Umbilical cord (tissue), 2 donors: ENCODE measurements around the gene ANKRD12. TPM values are rescaled to one million over a fixed set of nuclear protein-coding genes. Genes with fewer than 3 reads are reported as not detected.

Experiments used
- DNase-seq: peaks from one replicate; pipeline ENCODE4 v3.0.0-alpha.2; 2015; ENCODE audit warnings: low spot score
- total RNA-seq: library from RNA; depleted of rRNA; stranded (reverse); fragments of >200 nt; gene quantifications from one replicate; pipeline ENCODE4 v1.2.3, GENCODE V29; 2014; ENCODE audit warnings: low replicate concordance; ENCODE audit not compliant: insufficient read depth

The ANKRD12 gene
- total RNA-seq, 1 donor from 2014 or later: 39.5 TPM

DNA sequence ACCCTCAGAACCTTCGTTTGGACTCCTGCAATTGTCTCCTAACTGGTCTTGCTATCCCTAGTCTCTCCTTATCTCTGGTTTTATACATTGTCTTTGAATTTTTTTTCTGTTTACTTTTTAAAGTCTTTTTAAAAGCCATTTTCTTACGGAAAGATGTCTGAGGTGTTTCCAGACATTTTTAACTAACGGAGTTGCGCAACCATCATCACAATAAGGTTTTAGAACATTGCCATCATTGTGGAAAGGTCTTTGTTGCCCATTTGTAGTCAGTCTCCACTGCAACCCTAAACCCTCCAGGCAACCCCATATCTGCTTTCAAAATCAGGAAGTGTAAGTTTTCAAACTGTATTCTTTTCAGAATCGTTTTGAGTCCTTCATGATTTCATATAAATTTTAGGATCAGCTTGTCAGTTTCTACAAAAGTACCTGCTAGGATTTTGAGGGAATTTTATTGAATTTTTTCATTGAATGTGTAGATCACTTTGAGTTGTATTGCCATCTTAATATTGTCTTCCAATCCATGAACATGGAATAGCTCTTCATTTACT lies 46.3 kb downstream of the ANKRD12 start:
- DNase-seq: no peak

DNA sequence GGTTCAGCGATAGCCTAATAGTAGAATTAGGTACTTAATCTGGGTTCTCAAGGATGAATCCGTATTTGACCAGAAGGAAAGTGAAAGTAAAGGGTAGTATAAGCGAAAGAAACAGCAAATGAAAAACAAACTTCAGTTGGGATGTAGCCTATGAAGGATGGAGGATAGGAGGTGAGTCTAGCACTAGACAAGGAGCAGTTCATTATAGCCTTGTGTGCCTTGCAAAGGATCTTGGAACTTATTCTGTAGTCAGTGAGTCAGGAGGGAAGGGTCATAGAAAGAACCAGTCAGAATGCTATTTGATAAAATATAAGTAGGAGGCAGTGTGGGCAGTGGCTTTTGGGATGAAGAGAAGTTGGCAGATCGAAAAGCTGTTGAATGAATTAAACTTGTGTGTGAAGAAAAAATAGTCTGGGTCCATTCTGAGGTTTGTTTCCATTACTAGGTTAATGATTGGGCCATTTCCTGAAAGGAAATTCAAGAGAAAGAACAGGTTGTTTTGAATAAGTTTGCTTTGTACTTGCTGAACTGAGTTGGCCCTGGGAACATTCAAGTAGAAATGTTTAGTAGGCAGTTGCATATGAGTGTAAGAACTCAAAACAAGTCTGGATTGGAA lies 48.5 kb downstream of the ANKRD12 start:
- peak; percentile 25 for DNase-seq

DNA sequence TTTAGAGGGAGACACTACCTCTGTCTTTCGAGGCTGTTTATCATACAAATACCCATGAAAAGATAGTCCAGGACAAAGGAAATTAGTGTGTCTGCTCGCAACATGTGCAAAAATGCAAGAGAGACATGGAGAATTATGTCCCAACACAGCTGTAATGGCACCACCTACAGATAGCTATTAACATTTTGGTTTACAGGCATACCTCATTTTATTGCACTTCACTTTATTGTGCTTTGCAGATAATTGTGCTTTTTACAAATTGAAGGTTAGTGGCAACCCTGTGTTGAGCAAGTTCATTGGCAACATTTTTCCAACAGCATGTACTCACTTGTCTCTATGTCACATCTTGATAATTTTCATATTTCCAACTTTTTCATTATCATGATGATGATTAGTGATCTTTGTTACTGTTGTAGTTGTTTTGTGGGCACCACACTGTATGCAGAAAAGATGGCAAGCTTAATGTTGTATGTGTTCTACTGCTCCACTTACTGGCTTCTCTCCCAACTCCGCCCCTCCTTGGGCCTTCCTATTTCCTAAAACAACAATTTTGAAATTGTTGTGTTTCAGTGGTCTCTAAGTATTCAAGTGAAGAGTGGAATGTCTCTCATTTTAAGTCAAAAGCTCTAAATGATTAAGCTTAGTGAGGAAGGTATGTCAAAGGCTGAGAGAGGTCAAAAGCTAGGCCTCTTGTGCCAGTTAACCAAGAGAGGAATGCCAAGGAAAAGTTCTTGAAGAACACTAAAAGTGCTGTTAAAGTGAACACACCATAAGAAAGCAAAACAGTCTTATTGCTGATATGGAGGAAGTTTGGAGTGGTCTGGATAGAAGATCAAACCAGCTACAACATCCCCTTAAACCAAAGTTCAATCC lies 52.0 kb downstream of the ANKRD12 start:
- no peak for DNase-seq

DNA sequence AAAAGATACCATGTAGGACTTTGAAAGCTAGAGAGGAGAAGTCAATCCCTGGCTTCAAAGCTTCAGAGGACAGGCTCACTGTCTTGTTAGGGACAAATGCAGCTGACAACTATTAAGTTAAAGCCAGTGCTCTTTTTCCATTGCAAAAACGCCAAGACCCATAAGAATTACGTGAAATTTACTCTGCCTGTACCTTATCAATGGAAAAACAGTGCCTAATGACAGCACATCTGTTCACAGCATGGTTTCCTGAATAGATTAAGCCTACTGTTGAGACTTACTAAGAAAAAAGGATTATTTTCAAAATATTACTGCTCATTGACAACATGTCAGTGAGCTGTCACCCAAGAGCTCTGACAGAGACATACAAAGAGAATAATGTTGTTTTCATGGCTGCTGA lies 52.9 kb downstream of the ANKRD12 start:
- no peak for DNase-seq

DNA sequence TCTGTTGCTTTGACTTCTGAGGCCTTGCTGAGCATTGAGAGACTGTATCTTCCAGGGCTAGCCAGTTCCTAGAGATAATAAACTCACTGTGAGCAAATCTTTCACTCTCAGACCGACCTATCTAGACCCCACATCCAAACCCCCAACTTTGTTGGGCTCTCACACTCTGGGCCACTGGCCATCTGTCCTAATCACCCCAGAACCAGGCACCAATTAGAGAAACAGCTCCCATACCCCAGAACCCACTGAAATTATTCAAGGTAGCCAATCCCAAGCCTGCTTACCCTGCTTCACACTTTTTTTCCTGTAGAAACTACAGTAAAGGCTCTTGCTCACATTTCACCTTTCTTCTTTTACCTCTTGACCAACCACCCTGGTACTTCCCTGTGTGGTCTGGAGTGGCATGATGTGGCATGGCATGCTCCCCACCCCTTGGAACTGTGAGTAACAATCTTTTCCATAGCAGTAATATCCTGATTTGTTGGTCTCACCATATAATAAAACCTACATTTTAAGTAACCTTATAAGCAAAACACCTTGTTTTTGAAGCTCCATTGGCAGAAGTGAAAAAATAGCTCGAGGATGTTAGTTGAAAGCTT lies 55.2 kb downstream of the ANKRD12 start:
- no peak for DNase-seq

DNA sequence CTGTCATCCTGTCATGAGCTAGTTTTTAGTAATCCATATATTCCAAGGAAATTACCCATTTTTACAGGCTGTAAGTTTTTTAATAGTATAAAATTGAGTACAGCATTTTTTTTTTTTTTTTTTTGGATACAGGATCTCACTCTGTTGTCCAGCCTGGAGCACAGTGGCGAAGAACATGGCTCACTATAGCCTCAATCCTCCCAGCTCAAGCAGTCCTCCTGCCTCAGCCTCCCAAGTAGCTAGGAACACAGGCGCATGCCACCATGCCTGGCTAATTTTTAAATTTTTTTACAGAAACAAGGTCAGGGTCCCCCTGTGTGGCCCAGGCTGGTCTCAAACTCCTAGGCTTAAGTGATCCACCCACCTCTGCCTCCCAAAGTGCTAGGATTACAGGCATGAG lies 56.5 kb downstream of the ANKRD12 start:
- no peak for DNase-seq

DNA sequence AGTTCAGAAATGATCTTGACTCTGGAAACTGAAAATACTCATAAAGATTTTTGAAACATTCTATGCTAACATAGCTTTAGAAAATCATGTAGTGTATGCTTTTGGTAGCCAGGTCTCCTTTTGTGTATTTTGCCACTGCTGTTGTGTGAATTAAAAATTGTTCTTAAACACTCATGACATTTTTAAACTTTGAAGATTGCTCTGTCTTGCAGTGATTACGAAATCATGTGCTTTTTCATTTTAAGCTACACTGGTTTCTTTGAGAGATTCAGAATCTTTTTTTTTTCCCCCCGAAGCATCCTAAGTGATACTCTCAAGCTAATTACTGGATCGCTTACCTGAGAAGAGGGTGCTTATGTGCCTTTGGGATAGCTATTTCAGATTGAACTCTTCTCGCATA lies 60.0 kb downstream of the ANKRD12 start:
- no peak for DNase-seq

DNA sequence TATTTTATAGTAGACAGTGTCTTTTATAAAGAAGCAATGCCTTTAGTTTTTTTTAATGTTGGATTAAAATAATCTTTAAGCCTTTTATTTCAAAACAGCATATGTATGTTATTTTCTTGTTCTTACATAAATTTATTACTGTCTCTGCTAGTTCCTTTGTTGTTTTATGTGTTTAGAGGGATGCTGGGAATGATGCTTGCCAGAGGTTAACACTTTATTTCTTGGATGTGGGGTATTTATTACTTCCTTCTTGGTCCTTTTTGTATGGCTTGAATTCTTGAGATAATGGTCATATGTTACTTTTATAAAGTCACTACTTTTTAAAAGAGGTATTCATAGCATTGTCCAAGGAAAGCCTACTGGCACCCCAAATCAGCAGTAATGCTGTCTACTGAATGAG lies 63.1 kb downstream of the ANKRD12 start:
- no peak for DNase-seq

DNA sequence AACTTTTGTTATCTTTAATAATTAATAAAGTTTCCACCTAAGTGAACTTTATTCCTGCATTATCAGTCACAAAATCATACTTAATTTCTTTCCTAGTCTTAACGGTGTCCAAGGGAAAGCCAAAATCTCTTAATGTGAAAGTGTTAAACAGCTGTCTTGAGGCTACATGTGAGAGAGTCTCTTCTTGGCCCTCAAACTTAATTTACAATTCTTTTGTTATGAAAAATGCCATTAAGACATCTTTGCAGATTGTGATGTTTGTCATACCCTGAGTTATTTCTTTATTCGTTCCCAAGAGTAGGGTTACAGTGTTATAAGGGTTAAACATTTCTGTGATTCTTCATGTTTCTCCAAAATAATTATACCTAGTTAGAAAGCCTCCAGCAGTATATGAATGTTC lies 64.6 kb downstream of the ANKRD12 start:
- DNase-seq: no peak

DNA sequence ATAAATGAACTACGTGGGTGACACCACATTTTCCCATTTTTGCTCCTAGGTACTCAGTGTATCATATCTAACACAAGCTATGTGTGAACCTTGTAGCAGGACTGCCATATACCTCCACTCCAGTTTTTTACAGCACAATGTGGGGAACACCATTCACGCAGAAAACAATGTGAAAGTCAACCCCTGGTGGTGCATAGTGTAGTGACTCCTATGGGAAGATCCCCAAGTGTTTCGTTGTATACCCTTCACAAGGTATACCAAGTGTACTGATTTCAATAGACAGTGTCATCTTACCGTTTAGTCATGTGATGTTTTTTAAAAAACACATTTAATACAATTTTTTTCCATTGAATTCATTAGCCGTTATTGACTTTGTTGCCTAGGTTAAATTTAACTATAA lies 68.1 kb downstream of the ANKRD12 start:
- no peak for DNase-seq

DNA sequence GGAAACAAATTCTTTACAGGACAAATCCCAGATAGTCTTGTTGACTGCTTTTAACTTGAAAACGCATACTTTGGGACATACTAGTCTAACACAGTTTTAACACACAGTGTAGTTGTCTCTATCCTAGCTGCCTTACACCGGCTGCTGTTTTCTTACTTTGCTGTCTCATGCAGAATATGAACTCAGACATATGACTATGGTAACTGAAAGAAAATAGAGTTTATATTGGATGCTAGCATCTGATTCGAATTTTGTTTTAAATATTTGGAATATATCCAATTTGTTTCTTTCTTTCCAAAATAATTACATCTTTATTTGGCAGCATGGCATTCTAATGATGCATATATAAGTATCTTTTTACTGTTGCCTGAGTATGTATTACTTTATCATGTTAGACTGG lies 69.8 kb downstream of the ANKRD12 start:
- DNase-seq: no peak

DNA sequence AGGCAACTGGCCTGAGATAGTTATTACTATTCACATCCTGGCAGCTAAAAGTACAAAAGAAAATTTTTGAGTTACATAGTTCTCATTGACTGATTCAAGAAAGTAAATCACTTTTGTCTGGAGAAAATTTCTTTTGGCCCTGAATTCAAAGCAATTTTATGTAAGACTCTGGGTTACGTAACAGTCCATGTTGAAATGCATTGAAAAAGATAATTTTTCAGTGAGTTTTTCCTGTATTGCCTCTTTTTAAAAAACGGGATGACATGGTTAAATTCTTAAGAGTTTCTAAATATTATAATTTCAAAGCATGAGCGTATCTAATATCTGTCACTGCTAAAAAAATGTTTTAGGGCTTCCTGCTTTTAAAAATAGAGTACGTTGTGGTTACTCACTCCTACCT lies 72.7 kb downstream of the ANKRD12 start:
- no peak for DNase-seq

DNA sequence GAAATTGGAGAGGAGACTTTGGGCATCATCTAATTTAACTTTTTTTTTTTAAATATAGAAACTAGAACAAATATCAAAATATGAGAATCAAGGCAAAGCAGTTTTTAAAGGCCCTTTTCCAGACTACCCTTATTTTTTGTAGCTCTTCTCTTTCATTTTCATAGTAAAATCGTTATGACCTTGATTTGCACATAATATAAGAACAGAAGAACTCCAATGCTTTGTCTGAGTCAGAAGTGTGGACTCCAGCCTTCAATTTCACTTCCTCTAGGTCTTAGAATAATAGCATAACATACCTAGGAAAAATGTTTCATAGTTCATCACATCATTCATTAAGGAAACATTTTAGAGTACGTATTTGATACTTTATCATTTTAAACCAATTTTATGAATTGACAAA lies 74.4 kb downstream of the ANKRD12 start:
- no peak for DNase-seq

DNA sequence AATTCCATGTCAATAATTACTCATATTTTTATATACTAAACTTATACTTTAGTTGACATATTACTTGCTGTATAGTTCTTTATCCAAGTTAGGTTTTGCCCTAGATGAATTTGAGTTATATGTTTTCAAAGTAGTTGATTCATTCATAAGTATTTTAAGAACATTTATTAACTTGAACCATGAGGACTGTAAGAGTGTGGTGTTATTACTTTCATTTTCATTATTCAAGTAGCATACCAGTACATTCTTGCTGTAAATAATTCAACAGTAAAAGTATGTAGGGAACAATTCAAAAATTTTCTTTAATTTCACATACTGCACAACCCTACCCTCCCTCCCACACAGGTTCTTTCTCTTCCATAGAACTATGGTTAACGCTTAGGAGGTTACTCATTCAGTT lies 75.4 kb downstream of the ANKRD12 start:
- no peak for DNase-seq

DNA sequence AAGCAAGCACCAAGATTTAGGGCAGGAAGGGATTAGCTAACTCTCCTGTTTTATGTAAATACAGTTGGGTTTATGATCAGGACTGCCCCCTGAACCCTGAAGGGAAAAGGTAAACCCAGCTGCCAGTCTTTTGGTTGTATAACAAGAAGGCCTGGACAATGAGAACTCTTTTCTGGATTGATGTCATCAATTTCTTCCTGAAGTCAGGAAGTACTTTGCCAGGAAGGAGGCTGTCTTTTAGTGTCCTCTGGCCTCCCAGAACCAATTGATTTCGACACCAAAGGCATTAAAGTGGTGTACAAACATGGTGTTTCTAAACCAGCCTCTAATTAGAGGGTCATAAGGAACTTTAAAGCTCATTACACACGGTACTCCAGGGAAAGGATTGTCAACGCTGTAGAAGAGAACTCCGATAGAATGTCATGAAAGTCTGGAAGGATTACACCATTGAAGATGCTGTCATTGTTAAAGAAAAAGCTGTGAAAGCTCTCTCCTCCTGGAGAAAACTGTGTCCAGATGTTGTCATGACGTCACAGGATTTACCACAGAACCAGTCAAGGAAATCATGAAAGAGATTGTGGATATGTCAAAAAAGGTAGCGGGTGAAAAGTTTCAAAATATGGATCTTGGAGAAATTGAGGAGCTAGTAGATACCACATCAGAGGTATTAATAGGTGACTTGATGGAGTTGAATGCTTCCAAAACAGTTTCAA lies 78.8 kb downstream of the ANKRD12 start:
- DNase-seq: no peak

DNA sequence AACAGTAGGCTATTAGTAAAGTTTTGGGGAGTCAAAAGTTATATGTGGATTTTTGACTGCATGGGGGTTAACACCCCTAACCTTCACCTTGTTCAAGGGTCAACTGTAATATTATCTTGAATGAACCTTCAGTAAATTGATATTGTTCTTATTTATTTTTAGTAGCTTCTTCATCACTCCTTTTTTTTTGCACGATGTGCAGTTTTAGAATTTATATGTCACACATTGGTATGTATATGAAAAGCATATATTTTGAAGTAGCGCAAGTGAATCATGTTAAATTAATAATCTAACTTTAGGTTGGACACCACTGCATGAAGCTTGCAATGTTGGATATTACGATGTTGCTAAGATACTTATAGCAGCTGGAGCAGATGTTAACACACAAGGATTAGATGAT lies 79.9 kb downstream of the ANKRD12 start:
- no peak for DNase-seq

DNA sequence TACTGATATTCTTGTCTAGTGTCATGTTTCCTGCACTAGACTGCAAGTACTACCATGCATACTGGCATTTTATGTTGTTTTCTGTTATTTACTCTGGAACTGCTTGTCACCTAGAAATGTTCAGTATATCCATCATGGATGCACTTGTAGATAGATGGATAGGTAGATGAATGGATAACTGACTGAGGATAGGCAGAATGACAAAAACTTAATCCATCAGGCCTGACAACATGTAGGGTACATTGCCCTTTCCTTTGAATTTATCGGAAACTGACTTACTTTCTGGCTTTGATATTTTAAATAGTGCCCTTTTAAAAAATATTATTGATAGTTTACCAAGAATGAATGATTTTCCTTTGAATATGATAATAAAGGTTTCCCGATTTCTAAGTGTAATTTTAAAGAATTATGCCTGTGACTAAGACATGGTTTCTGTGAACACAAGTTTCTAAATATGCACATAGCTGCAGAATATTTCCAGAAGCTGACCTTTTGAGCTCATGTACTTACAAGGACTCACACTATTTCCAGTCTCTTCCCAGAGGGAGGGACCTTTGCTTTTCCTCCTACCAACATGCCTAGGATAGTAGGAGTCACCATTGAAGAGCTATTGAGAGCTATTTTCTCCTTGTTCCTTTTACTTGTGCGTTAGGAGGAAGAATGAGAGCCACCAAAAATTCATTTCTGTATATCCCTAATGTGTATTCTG lies 81.3 kb downstream of the ANKRD12 start:
- DNase-seq: peak; percentile 6

DNA sequence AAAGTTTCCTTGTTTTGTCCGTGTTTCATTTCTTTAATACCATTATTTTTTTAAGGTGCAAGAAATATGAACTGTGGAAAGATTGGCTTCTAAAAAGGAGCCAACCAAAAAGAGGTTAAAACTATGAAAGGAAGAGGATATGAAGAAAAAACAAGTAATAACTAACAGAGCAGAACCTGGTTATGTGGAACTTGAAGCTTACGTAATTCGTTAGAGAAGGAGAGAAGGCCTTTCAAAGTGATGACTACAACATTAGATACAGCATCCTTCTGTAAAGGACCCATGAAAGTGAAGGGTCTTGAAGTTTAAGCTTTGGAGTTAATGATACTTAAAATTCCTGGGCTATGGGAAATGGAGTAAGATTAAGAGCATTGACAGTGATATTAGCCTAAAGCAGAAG lies 84.5 kb downstream of the ANKRD12 start:
- no peak for DNase-seq

DNA sequence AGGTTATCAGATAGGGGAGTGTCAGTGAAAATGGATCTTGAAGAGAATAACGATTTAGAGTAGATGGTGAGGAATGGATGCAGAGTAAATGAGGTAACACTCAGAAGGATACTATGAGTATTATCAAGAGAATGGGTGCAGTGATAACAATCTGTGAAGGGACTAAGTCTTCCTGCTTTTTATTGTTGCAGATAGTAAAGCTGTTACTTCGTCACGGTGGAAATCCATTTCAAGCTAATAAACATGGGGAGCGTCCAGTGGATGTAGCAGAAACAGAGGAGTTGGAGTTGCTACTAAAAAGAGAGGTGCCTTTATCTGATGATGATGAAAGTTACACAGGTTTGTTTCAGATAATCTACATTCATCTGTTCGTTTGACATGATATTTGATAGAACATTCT lies 85.1 kb downstream of the ANKRD12 start:
- DNase-seq: no peak

DNA sequence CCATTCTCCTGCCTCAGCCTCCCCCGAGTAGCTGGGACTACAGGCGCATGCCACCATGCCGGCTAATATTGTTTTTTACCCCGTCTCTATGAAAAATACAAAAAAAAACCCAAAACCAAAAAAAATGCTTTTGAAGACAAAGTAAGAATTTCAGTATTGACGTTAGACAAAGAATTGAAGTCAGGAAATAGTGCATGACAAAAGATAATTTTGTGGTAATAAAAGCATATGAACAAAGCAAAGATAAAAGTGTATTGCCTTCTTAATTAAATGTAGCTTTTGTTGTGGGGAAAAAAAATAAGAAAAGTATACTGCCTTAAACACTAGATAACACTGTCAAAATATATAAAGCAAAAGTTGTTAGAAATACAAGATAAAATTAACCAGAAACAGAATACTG lies 86.8 kb downstream of the ANKRD12 start:
- no peak for DNase-seq

DNA sequence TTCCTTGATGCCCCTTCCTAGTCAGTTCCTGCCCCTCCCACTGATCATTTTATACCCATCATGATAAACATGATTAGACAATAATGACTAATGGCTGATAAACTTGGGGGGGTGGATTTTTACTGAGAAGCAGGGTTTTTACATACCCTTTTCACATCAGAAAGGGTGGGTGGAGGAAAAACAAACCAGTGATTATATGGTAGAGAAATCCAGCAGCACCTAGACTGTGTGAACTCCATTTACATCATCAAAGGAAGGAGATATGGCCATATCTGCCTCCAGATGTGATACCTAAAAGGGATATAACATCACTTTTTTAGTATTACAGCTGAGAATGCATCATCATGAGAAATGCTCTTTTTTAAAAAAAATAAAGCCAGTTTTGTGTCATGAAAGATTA lies 89.9 kb downstream of the ANKRD12 start:
- DNase-seq: no peak
